ENCODE data around the gene ZNF683. TPM values are rescaled to one million over a fixed set of nuclear protein-coding genes. Genes with fewer than 3 reads are reported as not detected.

The ZNF683 gene
- total RNA-seq, 4 donors from 2014 or later, result not detected

GRCh38 chr1:26362331-26362730 lies 10.2 kb downstream of the ZNF683 start:
- H3K4me1 ChIP-seq, result peaks cover 0 to 14% (median 5%) of the 10 kb centered on the region in 4 donors
- H3K4me3 ChIP-seq, result no peak overlapping the region
- H3K9me3 ChIP-seq, result no peaks in the 10 kb centered on the region
- 84 to 89% methylated on average over 3 of the region's 3 CpGs for WGBS, 2 donors
- TF ChIP-seq EP300 (IDR thresholded peaks at IDR 0.05) (no peak), CTCF (IDR thresholded peaks at IDR 0.05) (no peak), POLR2A (IDR thresholded peaks at IDR 0.05) (no peak)
- no peak for DNase-seq (ENCODE audit: low spot score in 2 of 2)
- no peak overlapping the region for H3K27ac ChIP-seq
- H3K36me3 ChIP-seq, result no peaks in the 10 kb centered on the region
- peaks cover 2 to 76% of the 10 kb centered on the region in 2 donors for H3K27me3 ChIP-seq

- DNase-seq (ENCODE audit: low spot score in 2 of 2), result no peak
- peaks cover 2 to 76% of the 10 kb centered on the region in 2 donors for H3K27me3 ChIP-seq
- TF ChIP-seq EP300 (IDR thresholded peaks at IDR 0.05) (no peak), CTCF (IDR thresholded peaks at IDR 0.05) (no peak), POLR2A (IDR thresholded peaks at IDR 0.05) (no peak)
- no peaks in the 10 kb centered on the region for H3K9me3 ChIP-seq
- no peaks in the 10 kb centered on the region for H3K36me3 ChIP-seq
- H3K4me3 ChIP-seq, result no peak overlapping the region
- H3K4me1 ChIP-seq, result peaks cover 0 to 14% (median 5%) of the 10 kb centered on the region in 4 donors
- no peak overlapping the region for H3K27ac ChIP-seq
- whole genome bisulfite sequencing, 2 donors, result 83 to 97% methylated on average over 7 to 12 of the region's 12 CpGs
Observed at GRCh38 chr1:26361605-26362122, 10.9 kb downstream of the ZNF683 start.

- peaks cover 2 to 81% of the 10 kb centered on the region in 2 donors for H3K27me3 ChIP-seq
- 57 to 63% methylated on average over 24 to 27 of the region's 27 CpGs for WGBS, 2 donors
- DNase-seq (ENCODE audit: low spot score in 2 of 2), result no peak
- peaks cover 0 to 14% (median 5%) of the 10 kb centered on the region in 4 donors for H3K4me1 ChIP-seq
- peak overlapping the region in 1 of 4 donors; percentile 16 for H3K4me3 ChIP-seq
- H3K27ac ChIP-seq, result no peak overlapping the region
- no peaks in the 10 kb centered on the region for H3K9me3 ChIP-seq
- no peak for TF ChIP-seq EP300 (IDR thresholded peaks at IDR 0.05)
- no peak for TF ChIP-seq CTCF (IDR thresholded peaks at IDR 0.05)
- no peak for TF ChIP-seq POLR2A (IDR thresholded peaks at IDR 0.05)
- H3K36me3 ChIP-seq, result no peaks in the 10 kb centered on the region
Observed at GRCh38 chr1:26360807-26361604, 11.5 kb downstream of the ZNF683 start.

GRCh38 chr1:26359981-26360806 lies 12.4 kb downstream of the ZNF683 start:
- 1 to 4% methylated on average over 31 to 65 of the region's 67 CpGs for WGBS, 2 donors

More at GRCh38 chr1:26359981-26360806, 12.4 kb downstream of the ZNF683 start:
- Histone ChIP-seq H3K27me3 (peaks cover 2 to 82% of the 10 kb centered on the region in 2 donors), H3K27ac (no peak overlapping the region), H3K4me1 (peaks cover 0 to 14% (median 5%) of the 10 kb centered on the region in 4 donors), H3K36me3 (no peaks in the 10 kb centered on the region), H3K4me3 (peak overlapping the region in 2 of 4 donors; percentile 16 to 29), H3K9me3 (no peaks in the 10 kb centered on the region)
- DNase-seq (ENCODE audit: low spot score in 2 of 2), result no peak
- TF ChIP-seq POLR2A (IDR thresholded peaks at IDR 0.05), result no peak
- TF ChIP-seq CTCF (IDR thresholded peaks at IDR 0.05), result no peak
- TF ChIP-seq EP300 (IDR thresholded peaks at IDR 0.05), result no peak

Measured in tibial nerve (tissue), 4 donors.